Body of pancreas (tissue), 4 donors: ENCODE data around the gene MAN1B1. TPM values are rescaled to one million over a fixed set of nuclear protein-coding genes. Genes with fewer than 3 reads are reported as not detected.

Source experiments
- ATAC-seq: fragments of 150-250 bp; one replicate; pipeline ENCODE4 v1.9.1; 2016
- DNase-seq, 4 donors: peaks; one replicate each; pipeline ENCODE4 v3.0.0-alpha.2; 2019
- H3K27ac ChIP-seq, 4 donors: fragments of 200-600 bp; sonication (generic); 1 replicate in 3 of 4; 2 replicates in 1 of 4; pipeline versions ENCODE4 v1.5.1 to v1.6.1; 2016 to 2019; ENCODE audit warnings: mild to moderate bottlenecking in 1 of 4, mixed read lengths in 1 of 4, moderate library complexity in 1 of 4
- H3K27me3 ChIP-seq, 2 donors: fragments of 200-600 bp; sonication (generic); one replicate each; pipeline ENCODE4 v1.6.0; 2016; ENCODE audit warnings: mild to moderate bottlenecking in 1 of 2
- H3K36me3 ChIP-seq, 2 donors: fragments of 200-600 bp; sonication (generic); replicated peaks in 1 of 2; 2 replicates each; pipeline ENCODE4 v1.5.1; 2016; ENCODE audit warnings: low read depth in 2 of 2; ENCODE audit not compliant: insufficient read depth in 1 of 2
- H3K4me1 ChIP-seq: fragments of 200-600 bp; sonication (generic); one replicate; pipeline ENCODE4 v1.6.0; 2016
- H3K4me3 ChIP-seq, 2 donors: fragments of 200-600 bp; sonication (generic); 1 replicate in 1 of 2; 2 replicates in 1 of 2; pipeline ENCODE4 v1.5.1; 2016 to 2019
- H3K9me3 ChIP-seq, 3 donors: fragments of 200-600 bp; sonication (generic); 1 replicate in 2 of 3; 2 replicates in 1 of 3; pipeline ENCODE4 v1.5.1; 2016
- POLR2A ChIP-seq, 3 donors: fragments of 450-650 bp; IDR thresholded peaks; one replicate each; pipeline ENCODE4 v1.6.1; 2016; ENCODE audit warnings: antibody characterized with exemption in 3 of 3, mild to moderate bottlenecking in 2 of 3
- whole genome bisulfite sequencing, 2 donors: methylation state at CpG; one replicate each; pipeline ENCODE4 v1.1.5; 2017; 5-methylcytosine and 5-hydroxymethylcytosine counted together
- intact Hi-C: fragments of 100-400 bp; cut with DNase I; formaldehyde crosslinking; loops from one replicate; pipeline ENCODE4 v1.15.1; 2023
- total RNA-seq, 2 donors: library from RNA; depleted of rRNA; stranded (reverse); fragments of >200 nt; gene quantifications; one replicate each; pipeline ENCODE4 v1.1.0, GENCODE V29; 2016
- TF ChIP-seq, protein P1 (sequence below), 7 experiments: fragments of 450-650 bp in 4 of 7; fragments of 200-600 bp in 3 of 7; sonication (generic) in 3 of 7; IDR thresholded peaks; one replicate each; pipeline ENCODE4 v1.5.1; 2016 to 2019; ENCODE audit warnings: antibody characterized with exemption in 7 of 7

Gene MAN1B1
- total RNA-seq, 2 donors from 2014 or later = 32.6 to 34.2 TPM

DNA sequence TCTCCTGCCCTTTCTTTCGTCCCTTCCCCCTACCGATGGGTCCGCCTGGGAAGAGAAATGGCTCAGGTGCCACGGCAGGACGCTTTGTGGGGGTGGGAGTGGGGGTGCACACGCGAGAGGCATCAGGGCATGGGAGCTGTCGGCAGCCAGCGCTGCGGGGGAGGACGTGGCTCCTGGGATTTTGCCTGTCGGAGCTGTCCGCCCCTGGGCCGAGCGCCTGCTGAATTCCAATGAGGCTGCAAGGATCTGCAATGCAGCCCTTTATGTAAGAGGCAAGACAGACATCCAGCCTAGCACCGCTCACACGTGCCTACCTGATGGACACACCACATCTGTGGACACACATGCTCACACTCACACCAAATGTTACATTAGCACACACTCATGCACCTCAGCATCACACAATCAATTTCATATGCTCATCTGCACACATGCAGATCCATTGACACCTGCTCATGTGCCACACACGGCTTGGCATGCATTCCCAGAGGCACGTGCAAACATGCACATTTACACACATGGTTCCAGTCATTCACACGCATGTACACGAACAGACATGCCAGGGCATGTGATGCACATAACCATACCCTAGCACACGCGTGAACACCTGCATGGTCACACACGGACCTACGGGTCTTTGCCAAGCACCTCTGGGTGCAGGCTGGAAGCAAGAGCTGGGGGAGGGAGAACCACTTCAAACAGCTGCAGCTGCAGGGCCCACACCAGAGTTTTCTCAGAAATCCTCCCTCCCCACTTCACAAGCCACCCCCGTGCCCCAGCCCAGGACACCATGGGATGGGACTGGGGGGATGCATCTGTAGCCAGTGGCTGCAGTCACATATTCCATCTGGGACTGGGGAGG lies 53.6 kb downstream of the MAN1B1 start:
- Histone ChIP-seq H3K27me3 (peaks cover 0 to 27% of the 10 kb centered on the region in 2 donors), H3K27ac (no peak overlapping the region), H3K4me3 (no peak overlapping the region), H3K36me3 (no peaks in the 10 kb centered on the region), H3K9me3 (no peaks in the 10 kb centered on the region), H3K4me1 (peaks cover 8% of the 10 kb centered on the region)
- DNase-seq (no peak), ATAC-seq (no peak)
- 53 to 65% methylated on average over 15 to 26 of the region's 26 CpGs for WGBS, 2 donors
- TF ChIP-seq, protein P1, sequence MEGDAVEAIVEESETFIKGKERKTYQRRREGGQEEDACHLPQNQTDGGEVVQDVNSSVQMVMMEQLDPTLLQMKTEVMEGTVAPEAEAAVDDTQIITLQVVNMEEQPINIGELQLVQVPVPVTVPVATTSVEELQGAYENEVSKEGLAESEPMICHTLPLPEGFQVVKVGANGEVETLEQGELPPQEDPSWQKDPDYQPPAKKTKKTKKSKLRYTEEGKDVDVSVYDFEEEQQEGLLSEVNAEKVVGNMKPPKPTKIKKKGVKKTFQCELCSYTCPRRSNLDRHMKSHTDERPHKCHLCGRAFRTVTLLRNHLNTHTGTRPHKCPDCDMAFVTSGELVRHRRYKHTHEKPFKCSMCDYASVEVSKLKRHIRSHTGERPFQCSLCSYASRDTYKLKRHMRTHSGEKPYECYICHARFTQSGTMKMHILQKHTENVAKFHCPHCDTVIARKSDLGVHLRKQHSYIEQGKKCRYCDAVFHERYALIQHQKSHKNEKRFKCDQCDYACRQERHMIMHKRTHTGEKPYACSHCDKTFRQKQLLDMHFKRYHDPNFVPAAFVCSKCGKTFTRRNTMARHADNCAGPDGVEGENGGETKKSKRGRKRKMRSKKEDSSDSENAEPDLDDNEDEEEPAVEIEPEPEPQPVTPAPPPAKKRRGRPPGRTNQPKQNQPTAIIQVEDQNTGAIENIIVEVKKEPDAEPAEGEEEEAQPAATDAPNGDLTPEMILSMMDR (IDR thresholded peaks at IDR 0.05) = no peak
- TF ChIP-seq POLR2A (IDR thresholded peaks at IDR 0.05) = no peak
- intact Hi-C loops = no loop called here

DNA sequence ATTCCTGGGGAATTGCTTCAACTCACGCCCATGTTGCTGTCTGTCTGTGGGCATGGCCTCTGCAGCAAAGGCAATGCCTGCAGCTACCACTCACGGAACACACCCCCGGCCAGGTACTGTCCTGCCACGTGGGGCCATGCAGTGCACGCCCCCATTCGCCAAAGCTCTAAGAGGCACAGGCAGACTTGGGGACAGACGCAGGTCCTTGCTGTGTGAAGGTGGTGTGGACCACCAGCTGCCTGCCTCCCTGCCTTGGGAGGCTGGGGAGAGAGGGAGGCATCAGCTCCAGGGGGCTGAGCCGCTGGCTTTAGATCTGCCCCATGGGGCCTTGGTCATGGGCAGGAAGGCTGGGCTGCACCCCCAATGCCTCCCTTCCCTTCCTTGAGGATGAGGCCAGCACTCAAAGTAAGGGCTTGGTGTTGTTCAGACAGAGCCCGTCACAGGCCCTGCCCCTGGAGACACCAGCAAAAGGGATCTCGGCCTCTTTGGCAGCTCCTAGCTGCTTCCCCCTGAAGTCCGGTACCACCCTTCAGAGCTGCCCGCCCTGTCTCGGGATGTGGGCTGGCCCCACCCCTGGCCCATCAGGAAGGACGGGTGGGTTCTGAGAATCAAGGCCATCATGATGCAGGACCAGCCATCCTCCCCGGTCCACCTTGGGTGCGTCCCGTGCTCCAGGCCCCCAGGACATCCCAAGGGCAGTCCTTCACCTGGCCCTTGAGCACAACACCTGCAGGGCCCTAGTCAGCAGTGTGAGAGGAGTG lies 54.4 kb downstream of the MAN1B1 start:
- no peak for ATAC-seq
- H3K4me1 ChIP-seq = peaks cover 8% of the 10 kb centered on the region
- TF ChIP-seq, protein P1 (IDR thresholded peaks at IDR 0.05) = no peak
- no peak for TF ChIP-seq POLR2A (IDR thresholded peaks at IDR 0.05)
- intact Hi-C loops = no loop called here
- H3K4me3 ChIP-seq = no peak overlapping the region
- 75 to 82% methylated on average over 2 to 17 of the region's 17 CpGs for WGBS, 2 donors
- DNase-seq = no peak
- no peaks in the 10 kb centered on the region for H3K9me3 ChIP-seq
- H3K27me3 ChIP-seq = peaks cover 0 to 27% of the 10 kb centered on the region in 2 donors
- H3K36me3 ChIP-seq = no peaks in the 10 kb centered on the region
- no peak overlapping the region for H3K27ac ChIP-seq

DNA sequence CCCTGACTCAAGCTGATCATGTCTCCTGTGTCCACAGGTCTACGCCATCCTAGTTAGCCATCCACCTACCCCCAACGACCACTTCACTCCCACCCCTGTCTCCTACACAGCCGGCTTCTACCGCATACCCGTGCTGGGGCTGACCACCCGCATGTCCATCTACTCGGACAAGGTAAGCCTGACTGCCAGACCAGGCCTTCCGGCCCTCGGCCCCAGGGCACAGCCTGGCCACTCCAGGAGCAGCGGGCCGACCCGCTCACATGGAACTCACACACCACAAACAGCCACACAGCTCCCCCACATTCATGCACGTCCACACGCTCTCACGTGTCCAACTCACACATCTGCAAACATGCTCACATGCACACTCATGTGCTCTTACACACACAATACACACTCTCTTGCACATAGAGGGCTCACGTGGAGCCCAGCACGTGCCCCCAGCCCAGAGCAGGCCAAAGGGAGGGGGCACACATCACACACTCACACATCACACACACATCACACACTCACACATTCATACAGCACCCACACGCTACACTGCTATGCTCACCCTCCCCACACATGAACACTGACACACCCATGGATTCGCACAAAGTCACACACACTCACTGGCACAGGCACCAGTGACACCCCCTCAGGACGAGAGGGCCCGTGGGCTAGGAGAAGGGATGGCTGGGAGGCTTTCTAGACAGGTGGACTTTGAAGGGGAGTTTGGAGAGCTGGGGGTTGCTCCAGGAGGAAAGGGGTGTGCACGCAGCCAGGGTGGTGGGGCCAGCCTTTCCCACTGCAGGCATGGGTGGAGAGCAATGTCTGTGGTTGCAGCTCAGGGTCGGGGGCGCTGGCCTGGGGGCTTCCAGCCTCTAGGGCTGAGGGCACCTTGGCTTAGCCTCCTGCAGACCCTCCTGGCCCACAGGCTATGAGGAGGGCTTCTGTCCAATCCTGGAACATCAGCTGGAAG lies 55.5 kb downstream of the MAN1B1 start:
- no peak overlapping the region for H3K27ac ChIP-seq
- WGBS, 2 donors = 69 to 72% methylated on average over 20 to 24 of the region's 24 CpGs
- intact Hi-C loops = no loop called here
- no peak for DNase-seq
- no peak for ATAC-seq
- H3K9me3 ChIP-seq = no peaks in the 10 kb centered on the region
- no peak overlapping the region for H3K4me3 ChIP-seq
- peaks cover 0 to 24% of the 10 kb centered on the region in 2 donors for H3K27me3 ChIP-seq
- no peaks in the 10 kb centered on the region for H3K36me3 ChIP-seq
- H3K4me1 ChIP-seq = peaks cover 8% of the 10 kb centered on the region
- TF ChIP-seq POLR2A (IDR thresholded peaks at IDR 0.05) = no peak
- TF ChIP-seq, protein P1 (IDR thresholded peaks at IDR 0.05) = no peak

DNA sequence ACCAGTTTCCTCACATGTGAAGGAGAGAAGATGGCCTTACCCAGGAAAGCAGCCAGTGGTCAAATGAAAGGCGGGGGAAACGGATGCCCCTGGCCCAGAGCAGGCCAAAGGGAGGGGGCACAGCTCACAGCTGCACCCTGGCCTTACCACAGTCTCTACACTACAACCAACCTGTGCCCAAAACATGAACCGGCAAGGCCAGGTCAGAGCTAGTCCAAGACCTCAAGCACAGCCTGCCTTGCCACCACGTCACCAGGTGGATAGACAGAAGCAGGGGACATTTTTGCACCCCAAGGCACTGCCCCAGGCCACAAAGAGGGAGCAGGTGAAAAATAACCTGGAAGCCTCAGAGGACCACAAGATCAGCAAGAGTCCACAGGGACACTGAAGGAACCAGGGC lies 56.7 kb downstream of the MAN1B1 start:
- intact Hi-C loops = no loop called here
- H3K27me3 ChIP-seq = peaks cover 0 to 16% of the 10 kb centered on the region in 2 donors

More for the DNA sequence above, 56.7 kb downstream of the MAN1B1 start:
- TF ChIP-seq POLR2A (IDR thresholded peaks at IDR 0.05) = no peak
- TF ChIP-seq, protein P1 (IDR thresholded peaks at IDR 0.05) = no peak
- ATAC-seq = no peak
- no peak overlapping the region for H3K4me3 ChIP-seq
- peaks cover 8% of the 10 kb centered on the region for H3K4me1 ChIP-seq
- no peak for DNase-seq
- H3K9me3 ChIP-seq = no peaks in the 10 kb centered on the region
- H3K36me3 ChIP-seq = no peaks in the 10 kb centered on the region
- 63 to 65% methylated on average over 4 of the region's 4 CpGs for WGBS, 2 donors
- H3K27ac ChIP-seq = no peak overlapping the region
